Stomach (tissue), 4 donors: ENCODE data around the gene ASAP2.

Experiments
- CTCF ChIP-seq, 7 experiments: fragments of 450-650 bp in 4 of 7; fragments of 200-600 bp in 3 of 7; sonication (generic) in 3 of 7; IDR thresholded peaks; one replicate each; pipeline ENCODE4 v1.5.1; 2016 to 2019; ENCODE audit warnings: antibody characterized with exemption in 7 of 7, control low read depth in 2 of 7, mild to moderate bottlenecking in 1 of 7
- POLR2A ChIP-seq, 4 donors: fragments of 450-650 bp; IDR thresholded peaks; one replicate each; pipeline ENCODE4 v1.6.1; 2016; ENCODE audit warnings: antibody characterized with exemption in 4 of 4, control low read depth in 2 of 4, mild to moderate bottlenecking in 1 of 4, moderate library complexity in 1 of 4
- POLR2AphosphoS5 ChIP-seq, 3 donors: sonication (generic); formaldehyde crosslinking; IDR thresholded peaks; one replicate each; pipeline ENCODE4 v1.6.1; 2016; ENCODE audit warnings: antibody characterized with exemption in 3 of 3

- TF ChIP-seq CTCF (IDR thresholded peaks at IDR 0.05) = no peak
- no peak for TF ChIP-seq POLR2A (IDR thresholded peaks at IDR 0.05)
- TF ChIP-seq POLR2AphosphoS5 (IDR thresholded peaks at IDR 0.05) = no peak
Measured at GRCh38 chr2:9404451-9404850, 197.8 kb downstream of the ASAP2 start.
